HG03520 (cell line): Measurements from ENCODE around the gene VPS51.
A peak's percentile ranks its signal among the peaks of the same experiment; 100 is the strongest.

ENCODE experiments used
- ATAC-seq: cut with Tn5 transposase; IDR thresholded peaks from one replicate; pipeline ENCODE4 v1.9.1; 2021; ENCODE audit warnings: mild to moderate bottlenecking, moderate library complexity; ENCODE audit not compliant: unreplicated experiment

Gene VPS51

GRCh38 chr11:65071907-65072630 lies 23.9 kb upstream of the VPS51 start:
- no peak for ATAC-seq

- no peak for ATAC-seq
Observed at GRCh38 chr11:65072631-65072966, 23.4 kb upstream of the VPS51 start.

- no peak for ATAC-seq
Observed at GRCh38 chr11:65077451-65077850, 18.6 kb upstream of the VPS51 start.

GRCh38 chr11:65078151-65078550 lies 17.9 kb upstream of the VPS51 start:
- no peak for ATAC-seq

- no peak for ATAC-seq
Observed at GRCh38 chr11:65078786-65079342, 17.1 kb upstream of the VPS51 start.

- no peak for ATAC-seq
Observed at GRCh38 chr11:65083134-65083833, 12.7 kb upstream of the VPS51 start.

- peak; percentile 65 for ATAC-seq
Observed at GRCh38 chr11:65083834-65084597, 12.0 kb upstream of the VPS51 start, which contains the start of the genes CDCA5 and ZFPL1. CDCA5 (minus strand) TSS chr11:65084040; CDS start chr11:65083978, 62 bp downstream. ZFPL1 (plus strand) TSS chr11:65084222; CDS start chr11:65084699, 477 bp downstream.

GRCh38 chr11:65084598-65085375 lies 11.2 kb upstream of the VPS51 start:
- no peak for ATAC-seq

- ATAC-seq = no peak
Observed at GRCh38 chr11:65085446-65085845, 10.6 kb upstream of the VPS51 start.

- no peak for ATAC-seq
Observed at GRCh38 chr11:65086809-65087208, 9.2 kb upstream of the VPS51 start.

- ATAC-seq = no peak
Observed at GRCh38 chr11:65087216-65087615, 8.8 kb upstream of the VPS51 start.

GRCh38 chr11:65087827-65088226 lies 8.2 kb upstream of the VPS51 start:
- ATAC-seq = no peak

GRCh38 chr11:65089621-65090020 lies 6.4 kb upstream of the VPS51 start:
- ATAC-seq = no peak

GRCh38 chr11:65090628-65091027 lies 5.4 kb upstream of the VPS51 start:
- ATAC-seq = no peak

GRCh38 chr11:65095427-65095826 lies 587 bp upstream of the VPS51 start:
- no peak for ATAC-seq

- no peak for ATAC-seq
Observed at GRCh38 chr11:65096926-65097325, 912 bp downstream of the VPS51 start.

- no peak for ATAC-seq
Observed at GRCh38 chr11:65100674-65101350, 4.8 kb downstream of the VPS51 start.

GRCh38 chr11:65102142-65103095 lies 6.4 kb downstream of the VPS51 start:
- ATAC-seq = no peak

GRCh38 chr11:65103476-65103875 lies 7.5 kb downstream of the VPS51 start:
- no peak for ATAC-seq
